ENCODE results near the gene TUBGCP6. TPM values are rescaled to one million over a fixed set of nuclear protein-coding genes. Genes with fewer than 3 reads are reported as not detected.

Gene TUBGCP6
- total and polyA plus RNA-seq, 2 donors from 2014 or later: 19.2 to 52.0 TPM

DNA sequence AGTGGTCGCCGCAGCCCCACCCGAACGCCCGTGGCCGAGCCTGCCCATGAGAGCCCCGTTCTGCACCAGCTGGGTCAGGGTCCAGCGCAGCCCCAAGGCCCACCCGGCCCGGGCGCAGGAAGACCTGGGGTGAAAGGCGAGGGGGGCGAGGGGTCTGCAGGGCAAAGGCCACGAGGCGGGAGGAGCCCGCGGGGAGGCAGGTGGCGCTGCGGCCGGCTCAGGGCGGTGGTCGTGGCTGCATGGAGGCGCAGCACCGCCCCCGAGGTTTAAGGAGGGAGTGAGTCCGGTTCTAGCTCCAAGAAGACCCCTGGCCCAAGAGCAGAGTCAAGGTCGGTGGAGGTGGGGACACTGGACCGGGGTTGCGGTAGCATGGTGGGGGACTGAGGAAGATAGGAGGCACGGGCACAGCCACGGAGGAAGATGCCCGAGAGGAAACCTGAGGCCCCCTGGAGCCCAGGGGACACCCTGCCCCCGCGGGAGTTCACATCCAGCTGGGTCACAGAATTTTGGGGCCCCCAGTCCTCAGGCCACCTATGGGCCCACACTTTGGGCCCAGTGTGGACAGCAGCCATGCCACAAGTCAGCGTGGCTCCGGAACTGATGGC, 6.8 kb upstream of the TUBGCP6 start:
- H3K27me3 ChIP-seq (ENCODE audit: control insufficient read depth, insufficient read depth, low read length): no peaks in the 10 kb centered on the region
- no peaks in the 10 kb centered on the region for H3K9me3 ChIP-seq (ENCODE audit: control insufficient read depth in 2 of 3, insufficient read depth in 1 of 3, low read length in 3 of 3)
- FAIRE-seq: no peak
- H3K27ac ChIP-seq (ENCODE audit: low read depth in 2 of 2, low read length in 2 of 2): no peak overlapping the region
- peaks cover 0 to 23% (median 7%) of the 10 kb centered on the region in 3 donors for H3K4me1 ChIP-seq (ENCODE audit: control insufficient read depth in 2 of 3, insufficient read depth in 2 of 3, low read depth in 1 of 3, low read length in 3 of 3)
- no peak overlapping the region for H3K9ac ChIP-seq (ENCODE audit: low read length in 3 of 3)
- intact Hi-C loops (cut with DNase I): no loop called here
- peak in 1 of 5 donors; percentile 82 for DNase-seq
- peak overlapping the region in 1 of 3 donors; percentile 72 for H3K4me3 ChIP-seq (ENCODE audit: low read length in 3 of 3)
- no peak for TF ChIP-seq CTCF (IDR thresholded peaks at IDR 0.05; ENCODE audit: borderline replicate concordance, extremely low read depth, insufficient read depth)
- peaks cover 0 to 8% (median 0%) of the 10 kb centered on the region in 3 donors for H3K36me3 ChIP-seq (ENCODE audit: control insufficient read depth in 2 of 3, insufficient read depth in 3 of 3, low read length in 3 of 3)

DNA sequence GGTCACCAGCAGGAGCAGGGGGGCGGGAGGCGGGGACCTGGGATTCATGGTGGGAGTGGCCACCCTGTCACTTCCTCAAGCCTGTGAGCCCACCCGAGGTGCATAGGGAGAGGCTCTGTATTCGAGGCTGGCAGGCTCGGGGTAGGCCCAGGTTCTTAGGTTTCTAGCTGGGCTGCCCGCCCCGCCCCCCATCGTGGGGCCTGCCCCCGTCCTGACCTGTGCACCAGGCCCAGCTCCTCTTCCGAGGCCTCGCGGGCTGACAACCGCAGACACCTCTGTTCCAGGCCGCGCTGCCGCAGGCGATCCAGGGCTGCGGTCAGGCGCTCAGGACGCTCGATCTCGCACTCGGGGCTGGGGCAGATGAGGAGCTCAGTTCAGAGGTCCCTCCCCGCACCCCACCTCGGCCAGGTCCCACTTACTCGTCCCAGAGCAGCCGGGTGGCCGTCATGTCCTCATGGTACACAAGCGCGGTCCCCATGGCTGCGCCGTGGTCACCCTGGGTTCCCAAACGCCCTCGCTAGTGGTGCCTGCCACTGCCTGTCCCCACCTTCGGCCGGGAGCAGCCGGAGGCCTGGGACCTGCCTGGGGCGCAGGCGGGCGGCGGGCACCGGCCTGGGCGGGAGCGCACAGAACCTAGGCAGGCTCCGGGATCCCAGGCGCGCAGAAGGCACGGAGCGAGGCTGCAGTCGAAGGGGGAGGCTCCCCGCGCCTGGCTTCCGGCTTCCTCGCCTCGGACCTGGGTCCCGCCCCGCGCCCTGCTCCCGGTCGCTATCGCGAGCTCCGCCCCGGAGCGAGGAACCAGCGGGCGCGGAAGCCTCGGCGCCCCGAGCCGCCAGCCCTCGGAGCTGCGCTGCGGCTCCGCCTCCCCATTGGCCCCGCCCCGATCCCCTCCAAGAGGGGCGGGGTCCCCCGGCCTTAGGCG, 6.0 kb upstream of the TUBGCP6 start, which contains the start of gene HDAC10:
HDAC10 (minus strand) TSS at position 711 of the 922 bp plus-strand sequence; CDS start at position 478, 233 bp downstream.
- FAIRE-seq: no peak
- TF ChIP-seq CTCF (IDR thresholded peaks at IDR 0.05; ENCODE audit: borderline replicate concordance, extremely low read depth, insufficient read depth): no peak
- intact Hi-C loops (cut with DNase I): no loop called here
- H3K27me3 ChIP-seq (ENCODE audit: control insufficient read depth, insufficient read depth, low read length): no peaks in the 10 kb centered on the region
- H3K9ac ChIP-seq (ENCODE audit: low read length in 3 of 3): peak within 1 kb of the TSS; percentile 15 to 61 (median 18)
- H3K4me3 ChIP-seq (ENCODE audit: low read length in 3 of 3): peak within 1 kb of the TSS; percentile 39 to 72 (median 60)
- H3K27ac ChIP-seq (ENCODE audit: low read depth in 2 of 2, low read length in 2 of 2): no peak within 1 kb of the TSS
- peaks cover 0 to 10% (median 0%) of the 10 kb centered on the region in 3 donors for H3K36me3 ChIP-seq (ENCODE audit: control insufficient read depth in 2 of 3, insufficient read depth in 3 of 3, low read length in 3 of 3)
- H3K9me3 ChIP-seq (ENCODE audit: control insufficient read depth in 2 of 3, insufficient read depth in 1 of 3, low read length in 3 of 3): no peaks in the 10 kb centered on the region
- peaks cover 0 to 27% (median 7%) of the 10 kb centered on the region in 3 donors for H3K4me1 ChIP-seq (ENCODE audit: control insufficient read depth in 2 of 3, insufficient read depth in 2 of 3, low read depth in 1 of 3, low read length in 3 of 3)
- peak; percentile 72 to 92 (median 82) for DNase-seq

DNA sequence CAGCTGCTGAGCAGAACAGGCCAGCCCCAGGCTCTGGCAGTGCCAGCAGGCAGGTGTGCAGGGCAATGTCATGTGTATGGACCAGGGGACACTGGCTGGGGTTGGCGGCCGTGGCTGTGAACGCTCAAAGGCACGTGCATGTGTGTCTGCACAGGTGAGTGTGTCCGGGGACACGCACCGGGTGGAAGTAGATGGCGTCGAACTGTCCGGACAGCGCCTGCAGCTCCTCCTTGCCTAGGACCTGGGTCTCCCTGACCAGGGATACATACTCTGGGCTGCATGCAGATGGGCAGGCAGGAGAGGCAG, 5.4 kb upstream of the TUBGCP6 start:
- TF ChIP-seq CTCF (IDR thresholded peaks at IDR 0.05; ENCODE audit: borderline replicate concordance, extremely low read depth, insufficient read depth): no peak
- Histone ChIP-seq H3K9ac (ENCODE audit: low read length in 3 of 3) (peak overlapping the region in 2 of 3 donors; percentile 15 to 61), H3K27ac (ENCODE audit: low read depth in 2 of 2, low read length in 2 of 2) (no peak overlapping the region)

More for the DNA sequence above, 5.4 kb upstream of the TUBGCP6 start:
- H3K27me3 ChIP-seq (ENCODE audit: control insufficient read depth, insufficient read depth, low read length): no peaks in the 10 kb centered on the region
- peak overlapping the region in 2 of 3 donors; percentile 12 to 72 for H3K4me3 ChIP-seq (ENCODE audit: low read length in 3 of 3)
- no peak for FAIRE-seq
- DNase-seq: no peak
- H3K4me1 ChIP-seq (ENCODE audit: control insufficient read depth in 2 of 3, insufficient read depth in 2 of 3, low read depth in 1 of 3, low read length in 3 of 3): peaks cover 0 to 32% (median 7%) of the 10 kb centered on the region in 3 donors
- H3K9me3 ChIP-seq (ENCODE audit: control insufficient read depth in 2 of 3, insufficient read depth in 1 of 3, low read length in 3 of 3): no peaks in the 10 kb centered on the region
- intact Hi-C loops (cut with DNase I): no loop called here
- H3K36me3 ChIP-seq (ENCODE audit: control insufficient read depth in 2 of 3, insufficient read depth in 3 of 3, low read length in 3 of 3): peaks cover 0 to 10% (median 0%) of the 10 kb centered on the region in 3 donors
